ENCODE results near the gene RIC1.

GRCh38 chr9:5784526-5785315, 155.8 kb downstream of the RIC1 start:
- TF ChIP-seq POLR2A (IDR thresholded peaks at IDR 0.05) = no peak
- no peak for TF ChIP-seq CTCF (IDR thresholded peaks at IDR 0.05)

Data from prostate gland (tissue), 2 donors.